Stomach (tissue), 9 donors: ENCODE data around the gene TPX2. TPM values are rescaled to one million over a fixed set of nuclear protein-coding genes. Genes with fewer than 3 reads are reported as not detected.

Source experiments
- DNase-seq, 2 donors: peaks; one replicate each; pipeline versions ENCODE4 v3.0.0 to v3.0.0-alpha.2; 2013 to 2019
- H3K27ac ChIP-seq, 5 donors: fragments of 200-600 bp in 4 of 5; sonication (generic) in 4 of 5; one replicate each; pipeline ENCODE4 v1.5.1; 2013 to 2019; ENCODE audit warnings: mild to moderate bottlenecking in 1 of 5, moderate library complexity in 1 of 5
- H3K27me3 ChIP-seq, 3 donors: fragments of 200-600 bp; sonication (generic); one replicate each; pipeline ENCODE4 v1.5.1; 2017 to 2019; ENCODE audit warnings: mixed run types in 1 of 3
- H3K36me3 ChIP-seq, 4 donors: fragments of 200-600 bp; sonication (generic); 1 replicate in 3 of 4; 2 replicates in 1 of 4; pipeline ENCODE4 v1.5.1; 2016 to 2019
- H3K4me1 ChIP-seq, 4 donors: fragments of 200-600 bp; sonication (generic); one replicate each; pipeline ENCODE4 v1.5.1; 2016 to 2019
- H3K4me3 ChIP-seq, 4 donors: fragments of 200-600 bp; sonication (generic) in 3 of 4; one replicate each; pipeline ENCODE4 v1.5.1; 2016 to 2019; ENCODE audit warnings: mild to moderate bottlenecking in 1 of 4
- H3K9me3 ChIP-seq, 4 donors: fragments of 200-600 bp; sonication (generic); one replicate each; pipeline ENCODE4 v1.5.1; 2016 to 2019
- EP300 ChIP-seq: sonication (generic); formaldehyde crosslinking; IDR thresholded peaks from one replicate; pipeline ENCODE4 v1.6.1; 2017; ENCODE audit warnings: antibody characterized with exemption
- POLR2A ChIP-seq, 4 donors: fragments of 450-650 bp; IDR thresholded peaks; one replicate each; pipeline ENCODE4 v1.6.1; 2016; ENCODE audit warnings: antibody characterized with exemption in 4 of 4, control low read depth in 2 of 4, mild to moderate bottlenecking in 1 of 4, moderate library complexity in 1 of 4
- POLR2AphosphoS5 ChIP-seq, 3 donors: sonication (generic); formaldehyde crosslinking; IDR thresholded peaks; one replicate each; pipeline ENCODE4 v1.6.1; 2016; ENCODE audit warnings: antibody characterized with exemption in 3 of 3
- WGBS, 5 donors: extraction: QIAGEN DNeasy Blood & Tissue Kit in 3 of 5; methylation state at CpG; one replicate each; pipeline versions ENCODE4 v1.1.5 to v1.1.7; 2013 to 2018; 5-methylcytosine and 5-hydroxymethylcytosine counted together
- intact Hi-C: fragments of 100-400 bp; cut with DNase I; formaldehyde crosslinking; loops from one replicate; pipeline ENCODE4 v1.15.1; 2023; ENCODE audit warnings: low total_unique reads
- polyA plus RNA-seq, 3 donors: library from polyadenylated mRNA; stranded (reverse); fragments of 200-250 nt; gene quantifications; one replicate each; pipeline ENCODE4 v1.2.3, GENCODE V29; 2013
- total RNA-seq, 5 donors: library from RNA; depleted of rRNA; stranded (reverse); fragments of >200 nt; gene quantifications; one replicate each; pipeline versions ENCODE4 v1.1.0 to v1.2.3, GENCODE V29; 2014 to 2016
- TF ChIP-seq, protein P1 (sequence below), 7 experiments: fragments of 450-650 bp in 4 of 7; fragments of 200-600 bp in 3 of 7; sonication (generic) in 3 of 7; IDR thresholded peaks; one replicate each; pipeline ENCODE4 v1.5.1; 2016 to 2019; ENCODE audit warnings: antibody characterized with exemption in 7 of 7, control low read depth in 2 of 7, mild to moderate bottlenecking in 1 of 7
- donor health status: healthy with polysubstance abuse.
- donor health status: Bipolar disorder and iron deficiency.
- donor health status: healthy.

The TPX2 gene
- total and polyA plus RNA-seq, 8 donors = 1.7 to 11.4 (median 6.7) TPM

DNA sequence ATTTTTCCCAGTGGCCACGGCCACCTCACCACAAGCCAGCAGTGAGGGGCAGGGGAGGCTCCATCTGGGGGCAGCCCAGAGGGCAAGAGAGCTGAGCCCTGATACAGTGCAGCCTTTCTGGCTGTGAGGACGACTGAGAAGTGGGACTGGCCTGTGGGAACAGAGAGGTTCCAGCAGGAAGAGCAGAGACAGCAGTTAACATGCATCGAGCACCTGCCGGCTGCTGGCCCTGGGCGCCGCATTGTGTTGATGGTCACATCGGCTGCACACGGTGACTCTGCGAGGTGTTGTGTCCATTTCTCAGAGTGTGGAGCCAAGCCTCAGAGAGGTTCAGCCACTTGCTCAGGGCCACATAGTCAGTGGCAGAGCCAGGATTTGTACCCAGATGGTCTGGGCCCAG is 96.5 kb downstream of the TPX2 start:
- WGBS, 5 donors = 69 to 87% (median 81%) methylated on average over 8 to 9 of the region's 9 CpGs
- Histone ChIP-seq H3K27ac (no peak overlapping the region), H3K4me1 (peaks cover 10 to 36% (median 17%) of the 10 kb centered on the region in 4 donors), H3K4me3 (no peak overlapping the region), H3K9me3 (no peaks in the 10 kb centered on the region), H3K36me3 (no peaks in the 10 kb centered on the region), H3K27me3 (peaks cover 0 to 17% (median 0%) of the 10 kb centered on the region in 3 donors)
- DNase-seq = no peak
- TF ChIP-seq POLR2AphosphoS5 (IDR thresholded peaks at IDR 0.05) (no peak), EP300 (no peak)
- intact Hi-C loops = no loop called here

DNA sequence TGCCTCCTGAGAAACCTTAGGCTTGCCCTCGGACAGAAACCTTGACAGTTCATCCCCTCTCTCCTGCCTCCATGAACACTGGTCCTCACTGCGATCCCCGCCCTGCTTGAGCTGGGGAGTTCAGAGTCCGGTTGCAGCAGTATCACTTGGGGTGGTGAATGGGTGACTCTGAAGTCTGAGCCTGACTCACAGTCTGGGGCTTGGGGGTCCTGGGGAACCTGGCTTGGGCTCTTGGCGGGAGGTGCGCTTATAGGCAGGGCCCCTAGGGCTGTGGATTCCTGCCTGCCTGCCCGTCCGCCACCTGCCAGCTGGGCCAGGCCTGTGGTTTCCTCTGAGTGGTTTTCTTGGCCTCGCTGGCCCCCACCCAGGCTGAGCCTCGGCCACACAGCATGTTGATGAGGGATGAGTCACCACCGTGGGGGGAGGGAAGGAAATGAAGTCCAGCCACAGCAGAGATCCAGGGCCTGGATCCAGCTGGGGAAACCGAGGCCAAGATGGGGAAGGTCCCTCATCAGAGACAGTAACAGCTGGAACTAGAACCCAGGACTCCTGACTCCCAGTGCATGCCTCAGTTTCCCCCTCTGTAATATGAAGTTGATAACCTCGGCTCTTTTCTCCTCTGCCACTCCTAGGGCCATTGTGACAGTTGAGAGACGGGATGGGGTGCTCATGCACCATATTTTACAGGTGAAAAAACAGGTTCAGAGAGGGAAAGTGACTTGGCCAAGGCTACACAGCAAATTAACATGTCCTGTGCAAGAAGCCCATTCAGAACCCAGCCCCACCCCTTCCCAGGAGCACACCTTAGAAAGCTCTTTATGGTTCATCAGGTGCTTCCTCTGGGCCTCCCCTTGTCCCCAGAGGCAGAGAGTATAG is 97.1 kb downstream of the TPX2 start:
- Histone ChIP-seq H3K4me3 (no peak overlapping the region), H3K27me3 (peaks cover 0 to 10% (median 0%) of the 10 kb centered on the region in 3 donors), H3K36me3 (no peaks in the 10 kb centered on the region), H3K27ac (peak overlapping the region in 1 of 5 donors; percentile 46), H3K9me3 (no peaks in the 10 kb centered on the region), H3K4me1 (peaks cover 10 to 36% (median 17%) of the 10 kb centered on the region in 4 donors)
- peak; percentile 65 to 82 for DNase-seq
- peak in 2 of 3 donors; percentile 40 to 59 for TF ChIP-seq POLR2AphosphoS5 (IDR thresholded peaks at IDR 0.05)
- TF ChIP-seq EP300 = no peak
- TF ChIP-seq POLR2A (IDR thresholded peaks at IDR 0.05) = no peak
- TF ChIP-seq, protein P1, sequence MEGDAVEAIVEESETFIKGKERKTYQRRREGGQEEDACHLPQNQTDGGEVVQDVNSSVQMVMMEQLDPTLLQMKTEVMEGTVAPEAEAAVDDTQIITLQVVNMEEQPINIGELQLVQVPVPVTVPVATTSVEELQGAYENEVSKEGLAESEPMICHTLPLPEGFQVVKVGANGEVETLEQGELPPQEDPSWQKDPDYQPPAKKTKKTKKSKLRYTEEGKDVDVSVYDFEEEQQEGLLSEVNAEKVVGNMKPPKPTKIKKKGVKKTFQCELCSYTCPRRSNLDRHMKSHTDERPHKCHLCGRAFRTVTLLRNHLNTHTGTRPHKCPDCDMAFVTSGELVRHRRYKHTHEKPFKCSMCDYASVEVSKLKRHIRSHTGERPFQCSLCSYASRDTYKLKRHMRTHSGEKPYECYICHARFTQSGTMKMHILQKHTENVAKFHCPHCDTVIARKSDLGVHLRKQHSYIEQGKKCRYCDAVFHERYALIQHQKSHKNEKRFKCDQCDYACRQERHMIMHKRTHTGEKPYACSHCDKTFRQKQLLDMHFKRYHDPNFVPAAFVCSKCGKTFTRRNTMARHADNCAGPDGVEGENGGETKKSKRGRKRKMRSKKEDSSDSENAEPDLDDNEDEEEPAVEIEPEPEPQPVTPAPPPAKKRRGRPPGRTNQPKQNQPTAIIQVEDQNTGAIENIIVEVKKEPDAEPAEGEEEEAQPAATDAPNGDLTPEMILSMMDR (IDR thresholded peaks at IDR 0.05) = no peak
- 33 to 47% (median 36%) methylated on average over 11 to 14 of the region's 14 CpGs for WGBS, 5 donors
- intact Hi-C loops = no loop called here

DNA sequence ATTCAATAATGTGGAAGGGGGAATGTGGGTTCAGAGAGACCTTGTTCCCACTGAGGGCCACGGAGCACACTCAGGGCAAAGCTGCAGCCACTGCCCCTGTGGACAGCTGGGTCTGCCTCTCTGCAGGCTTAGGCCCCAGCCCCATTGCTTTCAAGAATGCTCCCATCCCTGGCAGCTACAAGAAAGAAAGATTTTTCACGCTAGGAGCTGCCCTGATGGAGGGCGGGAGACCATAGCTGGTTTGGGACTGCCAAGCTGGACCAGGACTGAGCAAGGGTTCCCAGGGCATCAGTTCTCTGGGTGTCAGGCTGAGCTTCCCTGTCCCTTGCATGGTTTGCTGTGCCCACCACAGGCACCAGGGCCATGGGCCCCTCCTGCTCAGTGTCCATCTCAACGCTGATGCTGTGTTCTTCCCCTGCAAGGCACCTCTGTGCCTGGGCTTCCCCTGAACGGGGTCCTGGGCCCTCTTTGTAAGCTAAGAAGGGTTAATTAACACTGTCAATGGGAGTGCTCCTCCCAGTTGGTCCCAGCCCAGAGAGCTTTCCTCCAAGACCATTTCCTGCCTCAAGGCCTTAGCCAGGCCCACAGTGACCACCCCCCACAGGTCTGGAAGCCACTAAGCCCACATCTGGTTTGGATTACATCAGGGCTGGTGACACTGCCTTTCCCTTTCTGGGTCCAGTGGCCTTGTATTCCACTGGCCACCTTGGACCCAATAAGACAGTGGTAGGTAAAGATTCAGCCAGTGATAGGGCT is 97.9 kb downstream of the TPX2 start:
- H3K27me3 ChIP-seq = peaks cover 0 to 7% (median 0%) of the 10 kb centered on the region in 3 donors
- H3K36me3 ChIP-seq = no peaks in the 10 kb centered on the region
- H3K27ac ChIP-seq = no peak overlapping the region
- DNase-seq = peak in 1 of 2 donors; percentile 58
- intact Hi-C loops = no loop called here
- 68 to 80% (median 79%) methylated on average over 5 of the region's 5 CpGs for WGBS, 5 donors
- peaks cover 12 to 40% (median 21%) of the 10 kb centered on the region in 4 donors for H3K4me1 ChIP-seq
- no peaks in the 10 kb centered on the region for H3K9me3 ChIP-seq
- H3K4me3 ChIP-seq = no peak overlapping the region
- no peak for TF ChIP-seq POLR2A (IDR thresholded peaks at IDR 0.05)
- TF ChIP-seq POLR2AphosphoS5 (IDR thresholded peaks at IDR 0.05) = no peak
- TF ChIP-seq, protein P1 (IDR thresholded peaks at IDR 0.05) = no peak
- no peak for TF ChIP-seq EP300

DNA sequence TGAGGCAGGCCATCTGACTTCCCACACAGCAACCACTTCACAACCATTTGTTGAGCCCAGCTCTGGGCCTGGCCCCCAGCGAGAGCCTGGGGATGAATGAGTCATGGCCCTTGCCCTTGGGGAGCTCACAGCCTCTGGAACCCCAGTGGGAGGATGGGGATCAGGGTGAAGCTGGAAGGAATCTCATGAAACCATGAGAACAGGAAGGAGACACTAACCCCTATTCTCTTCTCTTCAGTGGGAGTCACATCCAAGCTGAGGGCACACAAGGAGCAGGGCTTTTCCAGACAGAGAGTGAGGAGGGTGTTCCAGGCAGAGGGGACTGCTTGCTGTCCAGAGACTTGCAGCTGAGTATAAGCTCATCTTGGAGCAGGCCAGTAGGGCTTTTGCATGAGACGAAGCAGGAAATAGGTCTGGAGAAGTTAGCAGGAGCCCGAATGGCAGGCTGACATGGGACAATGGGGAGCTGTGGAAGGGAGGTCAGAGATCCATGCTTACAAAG is 98.9 kb downstream of the TPX2 start:
- DNase-seq = no peak
- intact Hi-C loops = no loop called here
- H3K36me3 ChIP-seq = no peaks in the 10 kb centered on the region
- peaks cover 0 to 7% (median 0%) of the 10 kb centered on the region in 3 donors for H3K27me3 ChIP-seq
- H3K4me3 ChIP-seq = no peak overlapping the region
- WGBS, 5 donors = 54 to 62% (median 55%) methylated on average over 3 of the region's 3 CpGs
- H3K27ac ChIP-seq = no peak overlapping the region
- TF ChIP-seq POLR2A (IDR thresholded peaks at IDR 0.05) (no peak), EP300 (no peak), POLR2AphosphoS5 (IDR thresholded peaks at IDR 0.05) (no peak)
- TF ChIP-seq, protein P1 (IDR thresholded peaks at IDR 0.05) = no peak
- peaks cover 18 to 50% (median 30%) of the 10 kb centered on the region in 4 donors for H3K4me1 ChIP-seq
- H3K9me3 ChIP-seq = no peaks in the 10 kb centered on the region
